HG03175 (cell line): ENCODE data around the gene SSH2.
"Not testable (repeated sequence)": the region's sequence is repeated elsewhere in the genome, so short reads cannot be mapped to it uniquely, and the experiment has no call there.

Experiments used
- ATAC-seq: cut with Tn5 transposase; IDR thresholded peaks from one replicate; pipeline ENCODE4 v1.9.1; 2021; ENCODE audit warnings: mild to moderate bottlenecking, moderate library complexity; ENCODE audit not compliant: unreplicated experiment

SSH2 gene

DNA sequence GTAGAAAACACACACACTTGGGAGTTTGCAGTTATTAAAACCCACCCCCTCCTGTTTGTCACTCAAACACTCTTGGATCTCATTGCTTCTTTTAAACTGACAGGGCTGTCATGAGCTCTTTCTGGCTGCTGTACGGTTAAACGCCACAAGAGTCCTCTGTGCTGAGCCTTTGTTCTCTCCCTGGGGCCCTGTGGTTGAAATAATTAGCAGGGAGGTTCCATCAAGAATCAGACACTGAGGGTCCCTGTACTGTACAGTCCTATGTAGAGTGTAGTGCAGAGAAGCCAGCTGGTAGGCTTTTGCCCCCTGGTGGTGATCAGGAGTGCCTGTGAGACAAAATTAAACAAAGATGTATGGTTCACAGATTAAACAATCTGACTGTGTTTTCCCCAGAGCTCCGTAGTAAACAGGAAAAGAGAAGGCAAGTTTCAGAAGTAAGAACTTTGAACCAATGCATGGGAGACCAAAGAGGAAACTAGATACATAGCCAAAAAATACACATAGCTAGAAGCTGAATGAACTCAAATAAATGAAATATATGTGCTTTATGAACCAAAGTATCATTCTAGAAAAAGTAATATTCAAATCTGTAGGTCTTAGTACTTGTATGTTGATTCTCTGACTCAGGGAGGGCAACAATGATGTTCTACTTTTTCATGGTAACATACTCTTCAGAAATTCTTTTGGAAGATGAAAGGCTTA, 1.4 kb upstream of the SSH2 start:
- peak; percentile 80 for ATAC-seq

DNA sequence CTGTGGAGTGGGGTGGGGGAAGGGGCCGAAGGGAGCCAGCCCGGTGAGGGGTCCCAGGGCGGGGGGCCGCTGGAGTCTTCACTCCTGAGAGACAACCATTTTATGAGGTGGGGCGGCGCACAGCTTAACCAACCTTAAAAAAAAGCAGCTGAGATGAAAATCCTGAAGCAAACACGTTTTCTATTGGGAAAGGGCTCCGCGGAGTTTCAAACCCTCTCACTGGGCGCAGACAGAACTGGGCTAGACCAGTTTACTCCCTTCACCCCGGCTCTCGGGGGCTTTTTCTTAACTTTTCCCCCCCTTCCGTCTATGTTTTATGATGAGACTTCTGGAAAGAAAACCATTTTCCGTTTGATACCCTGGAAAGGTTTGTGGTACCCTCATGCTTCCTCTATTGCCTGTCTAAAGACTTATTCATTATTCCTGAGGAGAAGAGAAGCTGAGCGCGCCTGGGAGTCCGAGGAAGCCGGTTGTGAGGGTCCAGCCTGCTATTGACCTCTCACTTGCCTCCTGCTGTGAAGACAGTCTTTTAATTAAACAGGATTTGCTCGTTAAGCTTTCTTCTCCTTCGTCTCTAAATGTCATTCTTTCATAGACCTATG, 482 bp upstream of the SSH2 start:
- no peak for ATAC-seq

GRCh38 chr17:29929006-29929532, 959 bp downstream of the SSH2 start:
- ATAC-seq = no peak

DNA sequence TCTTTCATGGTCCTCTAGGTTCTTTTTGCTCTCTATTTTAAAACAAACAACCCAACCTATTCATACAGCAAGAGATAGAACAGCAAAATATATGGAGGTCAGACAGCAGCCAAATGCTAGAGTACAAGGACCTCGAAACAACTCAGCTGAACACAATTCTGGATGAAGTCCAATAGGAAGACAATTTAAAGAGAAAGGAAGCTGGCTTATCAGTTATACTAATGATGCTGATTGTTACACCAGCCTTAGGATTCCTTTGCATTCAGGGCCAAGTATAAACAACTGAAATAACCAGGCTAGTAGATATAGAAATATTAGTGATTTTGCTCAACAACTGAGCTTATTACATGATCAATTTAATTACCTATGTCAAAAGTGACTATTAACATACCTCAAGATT, 2.5 kb downstream of the SSH2 start:
- ATAC-seq = no peak

DNA sequence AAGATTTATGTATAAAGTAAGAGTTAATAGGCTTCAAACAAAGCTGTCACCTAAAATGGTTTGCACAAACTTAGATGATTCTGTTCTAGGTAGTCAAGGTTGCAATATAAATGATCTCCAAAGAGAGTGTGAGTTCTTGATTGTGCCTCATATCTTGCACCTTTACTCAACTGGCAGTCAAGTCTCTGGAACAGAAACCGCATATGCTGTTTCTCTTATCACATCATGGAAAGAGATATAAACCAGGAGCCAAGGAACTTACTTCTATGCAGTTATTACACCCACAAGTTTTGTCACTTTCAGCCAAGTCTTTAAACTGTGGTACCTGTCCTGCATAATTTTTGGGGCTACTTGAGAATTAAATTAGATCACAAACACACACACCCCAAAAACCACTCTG, 5.2 kb downstream of the SSH2 start:
- ATAC-seq = no peak

DNA sequence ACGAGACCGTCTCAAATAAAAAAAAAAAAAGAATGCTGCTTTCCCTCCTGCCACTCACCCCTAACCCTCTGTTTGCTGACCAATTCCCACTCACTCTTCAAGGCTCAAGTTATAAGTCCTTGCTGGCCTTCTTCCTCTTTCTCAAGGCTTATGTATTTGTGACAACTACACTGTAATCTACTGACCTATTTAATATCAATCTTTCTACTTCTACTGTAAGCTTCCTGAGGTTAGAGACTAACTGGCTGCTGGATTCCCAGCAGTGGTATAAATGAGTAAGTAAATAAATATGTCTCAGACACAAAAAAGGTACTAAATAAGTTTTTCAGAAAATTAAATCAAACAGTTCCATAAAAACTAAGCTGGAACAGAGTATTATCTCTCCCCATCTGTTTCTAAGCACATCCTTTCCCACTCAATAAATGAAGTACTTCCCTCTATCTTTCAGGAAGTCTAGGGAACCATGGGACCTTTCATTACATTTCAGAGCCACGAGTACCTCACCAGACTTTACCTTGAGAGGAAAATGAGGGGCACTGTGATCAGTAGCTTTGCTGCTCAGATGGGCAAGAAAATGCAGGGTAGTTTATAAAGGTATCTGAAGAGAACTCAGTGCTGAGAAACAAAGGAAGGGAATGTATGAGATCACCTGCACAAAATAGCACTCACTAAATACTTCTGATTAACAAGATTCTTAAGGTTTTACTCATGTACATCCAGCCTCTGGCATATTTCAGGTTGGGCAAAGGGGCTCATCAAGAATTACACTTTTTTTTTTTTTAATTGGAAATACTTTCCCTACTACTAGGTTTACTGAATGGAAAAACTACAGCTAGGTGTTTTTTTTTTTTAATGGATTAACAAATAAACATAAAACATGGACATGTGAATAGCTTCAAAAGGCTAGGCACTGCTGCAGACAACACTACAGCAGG, 10.8 kb downstream of the SSH2 start:
- no peak for ATAC-seq

- ATAC-seq = no peak
These were observed 12.0 kb downstream of the SSH2 start for GRCh38 chr17:29918016-29918415.

GRCh38 chr17:29914819-29915537, 15.1 kb downstream of the SSH2 start:
- no peak for ATAC-seq

DNA sequence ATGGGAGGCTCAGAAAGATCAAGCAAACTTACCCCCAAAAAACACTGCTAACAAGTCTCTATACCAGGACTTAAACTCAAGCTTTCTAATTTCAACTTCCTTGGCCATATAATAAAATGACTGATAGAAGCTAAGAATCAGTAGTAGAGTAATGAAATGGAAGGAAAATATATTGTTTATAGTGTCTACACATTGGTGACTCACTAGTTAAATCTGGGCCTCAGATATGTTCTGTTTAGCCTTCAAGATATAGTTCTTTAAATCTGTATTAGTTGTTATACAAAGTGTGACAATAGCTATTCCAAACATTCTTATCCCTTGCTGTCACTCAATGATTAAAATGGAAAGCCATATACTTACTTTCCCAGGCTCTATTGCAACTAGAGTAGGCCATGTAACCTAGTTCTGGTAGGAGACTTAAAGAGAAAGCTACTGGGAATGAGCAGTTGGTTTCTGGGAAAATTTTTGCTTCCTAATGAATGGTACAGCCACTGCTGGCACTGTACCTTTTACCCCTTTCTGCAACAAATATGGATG, 18.3 kb downstream of the SSH2 start:
- ATAC-seq = no peak

- no peak for ATAC-seq
These were observed 20.6 kb downstream of the SSH2 start for GRCh38 chr17:29909236-29910003.

DNA sequence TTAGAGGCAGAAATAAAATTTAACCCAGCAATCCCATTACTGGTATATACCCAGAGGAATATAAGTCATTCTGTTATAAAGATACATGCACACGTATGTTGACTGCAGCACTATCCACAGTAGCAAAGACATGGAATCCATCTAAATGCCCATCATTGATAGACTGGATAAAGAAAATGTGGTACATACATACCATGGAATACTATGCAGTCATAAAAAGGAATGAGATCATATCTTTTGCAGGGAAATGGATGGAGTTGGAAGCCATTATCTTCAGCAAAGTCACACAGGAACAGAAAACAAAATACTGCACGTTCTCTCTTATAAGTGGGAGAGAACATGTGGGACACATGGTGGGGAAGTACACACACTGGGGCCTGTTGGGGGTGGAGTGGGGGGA, 23.1 kb downstream of the SSH2 start:
- no peak for ATAC-seq

GRCh38 chr17:29905879-29906167, 24.2 kb downstream of the SSH2 start:
- no peak for ATAC-seq

- ATAC-seq = no peak
These were observed 24.7 kb downstream of the SSH2 start for GRCh38 chr17:29905086-29905878.

- ATAC-seq = no peak
These were observed 26.6 kb downstream of the SSH2 start for GRCh38 chr17:29903471-29903870.

DNA sequence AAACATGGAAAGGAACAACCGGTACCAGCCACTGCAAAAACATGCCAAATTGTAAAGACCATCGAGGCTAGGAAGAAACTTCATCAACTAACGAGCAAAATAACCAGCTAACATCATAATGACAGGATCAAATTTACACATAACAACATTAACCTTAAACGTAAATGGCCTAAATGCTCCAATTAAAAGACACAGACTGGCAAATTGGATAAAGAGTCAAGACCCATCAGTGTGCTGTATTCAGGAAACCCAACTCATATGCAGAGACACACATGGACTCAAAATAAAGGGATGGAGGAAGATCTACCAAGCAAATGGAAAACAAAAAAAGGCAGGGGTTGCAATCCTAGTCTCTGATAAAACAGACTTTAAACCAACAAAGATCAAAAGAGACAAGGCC, 32.9 kb downstream of the SSH2 start:
- not testable (repeated sequence) for ATAC-seq

DNA sequence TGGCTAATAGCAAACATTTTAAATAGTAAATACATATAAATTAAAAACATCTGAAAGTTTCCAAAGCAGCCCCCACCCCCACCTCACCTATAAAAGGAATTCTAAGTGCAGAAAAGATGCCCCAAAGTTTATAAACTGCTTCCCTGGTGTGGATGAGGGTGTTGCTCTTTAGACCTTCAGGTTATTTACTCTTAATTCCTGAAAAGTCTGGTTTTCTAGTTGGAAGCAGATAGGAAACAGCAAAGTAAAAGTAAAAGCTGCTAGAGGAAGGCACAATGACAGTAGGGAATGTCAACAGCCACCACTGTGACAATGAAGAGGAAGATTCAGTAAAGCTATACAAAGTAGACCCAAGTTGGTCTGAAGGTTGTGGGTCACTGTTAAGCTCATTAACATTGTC, 37.8 kb downstream of the SSH2 start:
- no peak for ATAC-seq

DNA sequence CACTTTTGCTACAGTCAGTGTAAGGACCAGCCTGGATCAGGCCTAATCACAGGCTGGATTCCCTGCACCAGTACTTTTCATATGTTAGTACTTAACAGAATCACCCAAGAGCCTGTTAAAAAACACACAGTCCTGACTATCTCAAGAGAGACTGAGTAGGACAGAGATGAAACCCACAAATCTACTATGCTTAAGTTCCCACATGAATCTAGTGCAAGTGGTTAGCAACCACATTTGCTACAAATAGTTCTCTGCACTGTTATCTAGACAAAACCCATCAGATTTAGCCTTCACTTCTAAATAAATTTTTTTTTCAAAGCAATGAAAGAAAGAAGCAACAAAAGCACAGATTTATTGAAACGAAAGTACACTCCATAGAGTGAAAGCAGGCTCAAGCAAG, 38.9 kb downstream of the SSH2 start:
- no peak for ATAC-seq

GRCh38 chr17:29885031-29885640, 44.9 kb downstream of the SSH2 start:
- ATAC-seq = no peak

- ATAC-seq = no peak
These were observed 46.5 kb downstream of the SSH2 start for GRCh38 chr17:29883497-29883896.
